ENCODE measurements around the gene PTPRE.
"Not testable (repeated sequence)": the region's sequence is repeated elsewhere in the genome, so short reads cannot be mapped to it uniquely, and the experiment has no call there.

Gene PTPRE

GRCh38 chr10:128081720-128082119 is 174.8 kb downstream of the PTPRE start:
- no peak for DNase-seq

GRCh38 chr10:128083191-128083895 is 176.4 kb downstream of the PTPRE start:
- no peak for DNase-seq

GRCh38 chr10:128084364-128084763 is 177.5 kb downstream of the PTPRE start:
- DNase-seq = no peak

- DNase-seq = no peak
Observed at GRCh38 chr10:128084991-128085390, 178.1 kb downstream of the PTPRE start.

GRCh38 chr10:128086003-128086863 is 179.3 kb downstream of the PTPRE start:
- DNase-seq = no peak

- DNase-seq = no peak
Observed at GRCh38 chr10:128087146-128087883, 180.4 kb downstream of the PTPRE start.

GRCh38 chr10:128087884-128088709 is 181.2 kb downstream of the PTPRE start:
- DNase-seq = no peak

GRCh38 chr10:128091636-128092210 is 184.8 kb downstream of the PTPRE start:
- no peak for DNase-seq

- DNase-seq = no peak
Observed at GRCh38 chr10:128092454-128092853, 185.6 kb downstream of the PTPRE start.

- DNase-seq = not testable (repeated sequence)
Observed at GRCh38 chr10:128094596-128094995, 187.7 kb downstream of the PTPRE start.

GRCh38 chr10:128095027-128095752 is 188.3 kb downstream of the PTPRE start:
- no peak for DNase-seq

GRCh38 chr10:128095753-128096469 is 189.0 kb downstream of the PTPRE start:
- DNase-seq = no peak

GRCh38 chr10:128096486-128097199 is 189.7 kb downstream of the PTPRE start:
- DNase-seq = no peak

- no peak for DNase-seq
Observed at GRCh38 chr10:128097783-128098182, 190.9 kb downstream of the PTPRE start.

- no peak for DNase-seq
Observed at GRCh38 chr10:128098631-128099030, 191.7 kb downstream of the PTPRE start.

GRCh38 chr10:128099901-128100300 is 193.0 kb downstream of the PTPRE start:
- no peak for DNase-seq

- no peak for DNase-seq
Observed at GRCh38 chr10:128101901-128102300, 195.0 kb downstream of the PTPRE start.

GRCh38 chr10:128102480-128103228 is 195.8 kb downstream of the PTPRE start:
- no peak for DNase-seq

- peak; percentile 42 for DNase-seq
Observed at GRCh38 chr10:128103229-128103714, 196.4 kb downstream of the PTPRE start.
